DMS 273 (cell line): ENCODE measurements around the gene SORCS3.
A peak's percentile ranks its signal among the peaks of the same experiment; 100 is the strongest.

Source experiments
- DNase-seq: peaks from one replicate; lab custom pipeline; 2025; ENCODE audit not compliant: unreplicated experiment; lab: John Stamatoyannopoulos, UW

SORCS3 gene

DNA sequence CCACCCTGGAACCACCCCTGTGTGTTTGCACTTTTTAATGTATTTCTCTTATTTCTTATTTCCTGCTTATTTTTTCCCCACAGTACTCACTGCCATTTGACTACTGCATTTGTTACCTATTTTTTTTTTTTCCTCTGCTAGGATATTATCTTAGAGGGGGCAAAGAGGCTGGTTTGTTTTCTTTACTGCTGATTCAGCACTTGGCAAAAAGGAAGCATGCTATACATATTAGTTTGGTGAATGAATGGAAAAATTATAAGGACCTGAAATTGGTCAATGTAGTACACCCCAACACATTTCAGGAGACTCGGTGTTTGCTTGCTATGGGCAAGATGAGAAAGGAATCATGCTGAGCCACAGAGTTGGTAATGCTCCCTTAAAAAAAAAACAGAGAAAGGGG lies 193.5 kb downstream of the SORCS3 start:
- DNase-seq, result no peak

DNA sequence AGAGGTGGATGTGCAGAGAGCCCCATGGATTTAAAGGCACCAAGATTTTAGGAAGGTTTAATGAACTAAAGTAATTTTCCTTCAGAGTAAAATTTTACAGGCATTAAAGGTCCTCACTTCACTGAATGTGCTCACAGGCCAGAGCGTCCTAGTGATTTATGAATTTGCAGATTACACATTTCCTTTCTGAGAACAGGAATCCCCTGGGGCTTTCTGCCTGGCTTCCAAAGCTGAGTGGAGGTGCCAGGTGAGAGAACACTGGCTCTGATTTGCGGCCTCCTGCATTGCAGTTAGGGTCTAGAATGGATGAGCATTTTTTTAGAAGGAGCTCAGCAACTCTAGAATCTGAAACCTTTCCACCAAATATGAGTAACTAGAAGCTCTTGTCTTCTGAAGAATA lies 194.3 kb downstream of the SORCS3 start:
- no peak for DNase-seq

DNA sequence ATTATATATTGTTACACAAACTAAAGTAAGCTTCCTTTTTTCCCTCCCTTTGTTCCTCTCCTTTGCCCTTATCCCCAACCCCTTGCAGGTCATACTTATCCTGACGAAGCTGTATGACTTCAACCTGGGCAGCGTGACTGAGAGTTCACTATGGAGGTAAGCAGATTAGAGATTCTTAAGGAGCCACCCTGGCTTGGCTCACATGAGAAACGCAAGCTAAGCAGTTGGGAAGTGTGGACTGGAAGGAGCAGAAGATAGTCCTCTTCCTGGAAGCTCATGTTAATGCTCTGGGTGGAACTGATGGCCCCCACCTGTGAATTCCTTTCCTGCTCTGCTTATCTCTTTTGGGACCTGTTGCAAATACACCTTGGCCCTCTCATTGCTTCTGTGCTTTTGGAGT lies 201.6 kb downstream of the SORCS3 start:
- no peak for DNase-seq

GRCh38 chr10:104844073-104844472 lies 203.0 kb downstream of the SORCS3 start:
- DNase-seq, result no peak

- no peak for DNase-seq
Measured at GRCh38 chr10:104850023-104850422, 208.9 kb downstream of the SORCS3 start.

DNA sequence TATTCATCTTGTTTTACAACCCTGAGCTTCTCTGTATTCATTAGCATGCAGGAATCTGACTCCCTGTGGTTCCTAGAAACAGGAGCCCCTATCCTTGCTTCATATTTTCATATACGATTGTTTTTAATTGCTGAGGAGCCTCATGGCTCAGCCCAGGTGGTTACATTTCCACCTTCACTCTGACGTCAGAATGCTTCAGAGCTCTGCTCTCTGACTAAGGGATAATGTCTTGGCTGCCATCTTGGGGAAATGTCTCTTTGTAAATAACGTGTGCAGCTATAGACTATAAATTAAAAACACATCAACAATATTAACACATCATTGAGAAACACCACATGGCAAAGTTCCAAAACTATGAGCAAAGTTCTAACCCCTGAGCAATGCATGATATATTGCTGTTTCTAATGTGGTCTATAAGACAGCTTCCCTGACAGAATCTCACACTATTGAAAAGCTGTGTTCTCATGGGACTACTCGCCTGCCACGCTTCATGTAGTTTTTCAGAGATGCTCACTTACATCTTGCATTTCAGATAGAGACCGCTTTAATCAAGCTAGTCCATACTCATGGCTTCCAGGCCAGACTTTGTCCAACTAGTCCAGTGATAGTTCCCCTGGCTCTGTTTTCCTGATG lies 227.0 kb downstream of the SORCS3 start:
- DNase-seq, result no peak

GRCh38 chr10:104872691-104873090 lies 231.6 kb downstream of the SORCS3 start:
- no peak for DNase-seq

DNA sequence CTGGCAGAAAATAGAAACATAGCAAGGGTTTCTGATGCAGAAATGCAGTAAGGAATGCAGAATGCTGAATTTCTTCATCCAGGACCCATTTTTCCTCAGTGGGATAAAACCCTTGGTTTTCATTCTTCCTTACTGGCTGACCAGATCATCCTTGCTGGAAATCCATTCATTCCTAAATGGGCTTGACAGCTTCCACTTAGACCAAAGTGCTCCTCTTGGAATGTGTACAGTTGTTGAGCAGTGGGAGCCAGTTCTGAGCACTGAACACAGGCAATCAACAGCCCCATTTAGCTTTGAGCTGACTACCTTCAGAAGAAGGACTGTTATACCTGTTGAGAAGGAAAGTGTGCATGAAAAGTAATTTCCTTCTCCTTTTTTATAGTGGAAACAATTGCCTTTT lies 232.1 kb downstream of the SORCS3 start:
- no peak for DNase-seq

- no peak for DNase-seq
Measured at GRCh38 chr10:104875561-104875960, 234.5 kb downstream of the SORCS3 start.

DNA sequence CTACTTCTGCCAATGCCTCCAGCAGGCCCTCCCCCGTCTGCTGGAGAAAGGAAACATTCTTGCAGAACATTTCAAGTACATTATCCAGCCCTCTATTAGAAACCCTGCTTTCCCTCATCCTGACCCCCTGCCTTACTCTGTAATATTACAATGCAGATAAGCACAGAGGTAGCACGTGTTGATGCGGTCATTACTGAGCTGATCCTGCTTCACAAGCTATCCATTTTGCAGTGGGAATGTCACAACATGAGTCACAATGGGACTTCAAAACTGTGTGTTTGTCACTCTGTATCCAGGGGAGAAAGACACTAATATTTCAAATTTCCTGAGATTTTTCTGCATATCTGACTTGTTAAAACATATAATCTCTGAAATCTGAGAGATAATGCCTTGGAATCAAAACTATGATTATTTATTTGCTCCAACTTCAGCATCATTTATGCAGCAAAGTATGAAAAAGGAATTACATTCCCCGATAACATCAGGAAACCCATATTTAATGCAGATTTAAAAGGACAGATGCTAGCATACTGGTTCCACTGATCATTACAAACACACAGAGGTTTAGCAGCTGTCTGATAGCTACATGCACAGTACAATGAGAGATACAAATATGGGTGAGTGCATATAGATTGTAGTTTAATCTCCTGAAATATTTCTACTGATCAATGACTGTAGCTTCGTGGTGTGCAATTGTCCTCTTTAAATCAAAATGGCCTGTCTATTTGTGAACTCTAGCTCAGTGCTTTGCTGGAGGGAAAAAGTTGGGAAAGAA lies 239.7 kb downstream of the SORCS3 start:
- DNase-seq, result no peak

DNA sequence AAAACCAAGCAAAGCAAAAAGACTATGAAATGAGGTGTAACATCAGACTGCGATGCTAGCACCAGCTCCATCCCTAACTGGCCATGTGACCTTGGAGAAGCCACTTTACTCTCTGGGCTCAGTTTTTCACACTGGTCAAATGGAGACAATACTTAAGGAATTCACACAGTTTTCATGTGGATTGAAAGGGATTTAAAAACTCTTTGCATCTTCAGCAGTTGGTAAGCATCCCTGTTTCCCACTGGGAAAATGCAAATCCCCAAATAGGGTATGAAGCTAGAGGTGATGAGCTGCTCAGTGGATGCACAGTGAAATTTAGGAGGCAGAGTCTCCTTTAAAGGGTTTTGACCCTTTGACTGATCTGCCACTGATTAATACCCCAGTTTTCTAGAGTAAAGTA lies 240.7 kb downstream of the SORCS3 start:
- DNase-seq, result no peak

GRCh38 chr10:104892879-104893617 lies 252.0 kb downstream of the SORCS3 start:
- DNase-seq, result no peak

- no peak for DNase-seq
Measured at GRCh38 chr10:104893701-104894100, 252.6 kb downstream of the SORCS3 start.

- peak; percentile 8 for DNase-seq
Measured at GRCh38 chr10:104894681-104895080, 253.6 kb downstream of the SORCS3 start.

DNA sequence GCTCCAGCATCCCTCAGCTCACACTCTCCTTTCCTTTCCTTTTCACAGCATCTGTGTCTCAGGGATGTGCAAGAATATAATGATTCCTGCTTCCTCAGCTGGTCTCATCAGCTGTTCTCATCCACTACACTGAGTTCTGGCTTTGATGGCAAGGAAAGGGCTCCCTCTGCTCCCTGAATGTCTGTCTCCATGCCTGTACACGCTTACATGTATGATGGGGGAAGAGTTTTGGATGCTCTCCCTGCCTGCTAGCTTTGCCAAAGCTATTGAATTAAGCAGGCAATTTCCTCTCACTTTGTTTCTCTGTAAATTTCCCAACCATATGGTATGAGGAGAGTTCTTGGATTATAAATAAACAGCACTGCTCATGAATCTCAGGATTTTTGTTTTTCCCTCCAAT lies 254.5 kb downstream of the SORCS3 start:
- DNase-seq, result peak; percentile 60

- DNase-seq, result peak; percentile 30
Measured at GRCh38 chr10:104895981-104896380, 254.9 kb downstream of the SORCS3 start.

DNA sequence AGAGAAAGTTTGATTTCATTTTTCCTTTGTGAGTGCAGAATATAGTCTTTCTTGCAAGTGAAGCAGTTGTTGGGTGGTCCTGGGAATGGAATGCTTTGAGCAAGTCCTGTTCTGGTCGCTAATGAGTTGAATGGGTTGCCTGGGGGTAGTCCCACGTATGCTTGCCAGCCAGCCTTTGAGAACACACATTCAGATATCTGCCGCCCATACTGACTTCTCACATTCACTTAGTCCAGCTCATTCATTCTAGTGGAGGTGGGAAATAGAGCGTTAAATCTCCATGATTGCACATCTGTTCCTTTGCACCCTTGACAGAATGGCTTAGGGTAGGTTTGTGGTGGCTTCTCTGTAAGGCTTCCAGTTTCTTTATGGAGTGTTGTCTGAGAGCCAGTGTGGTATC lies 256.6 kb downstream of the SORCS3 start:
- peak; percentile 22 for DNase-seq

- DNase-seq, result no peak
Measured at GRCh38 chr10:104899779-104900178, 258.7 kb downstream of the SORCS3 start.

DNA sequence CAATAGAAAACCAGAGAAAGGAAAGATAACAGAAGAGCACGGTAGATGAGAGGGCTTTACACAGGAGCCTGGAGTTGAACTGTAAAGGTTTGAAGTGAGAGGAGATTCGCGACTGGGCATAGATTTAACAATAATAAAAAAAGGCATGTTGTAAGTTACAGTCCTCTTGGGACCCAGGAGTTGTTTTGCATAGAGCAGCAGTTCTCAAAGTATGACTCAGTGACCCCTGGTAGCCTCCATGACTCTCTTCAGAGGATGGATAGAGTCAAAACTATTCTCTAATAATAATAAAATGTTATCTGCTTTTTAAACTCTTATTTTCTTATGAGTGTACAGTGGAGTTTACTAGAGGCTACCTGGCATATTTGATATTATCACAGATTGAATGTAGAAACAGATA lies 262.3 kb downstream of the SORCS3 start:
- DNase-seq, result no peak

DNA sequence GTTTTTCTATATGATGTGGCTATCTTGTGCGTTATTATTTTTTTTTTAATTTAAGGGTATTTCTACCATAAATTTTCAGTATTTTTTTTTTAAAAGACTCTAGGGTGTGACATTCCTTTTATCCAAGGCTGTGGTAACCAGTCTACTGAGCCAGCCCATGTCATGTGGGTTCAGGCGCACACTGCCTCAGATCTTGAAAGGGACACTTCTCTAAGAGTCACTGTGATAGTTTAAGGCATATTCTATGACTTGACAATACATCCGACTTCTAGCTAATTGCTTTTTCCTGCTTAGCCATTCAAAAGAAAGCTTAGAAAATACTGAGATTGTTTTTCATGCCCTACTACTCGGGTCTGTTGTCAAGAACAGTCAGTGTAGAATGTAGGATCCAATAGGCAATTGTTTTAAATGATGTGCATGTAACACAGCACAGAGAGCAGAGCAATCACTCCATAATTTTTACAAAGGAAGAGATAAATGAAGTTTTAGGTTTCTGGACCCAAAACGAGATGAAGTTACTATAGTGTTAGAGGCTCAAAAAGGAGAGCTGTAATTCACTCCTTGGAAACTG lies 263.7 kb downstream of the SORCS3 start:
- DNase-seq, result no peak

DNA sequence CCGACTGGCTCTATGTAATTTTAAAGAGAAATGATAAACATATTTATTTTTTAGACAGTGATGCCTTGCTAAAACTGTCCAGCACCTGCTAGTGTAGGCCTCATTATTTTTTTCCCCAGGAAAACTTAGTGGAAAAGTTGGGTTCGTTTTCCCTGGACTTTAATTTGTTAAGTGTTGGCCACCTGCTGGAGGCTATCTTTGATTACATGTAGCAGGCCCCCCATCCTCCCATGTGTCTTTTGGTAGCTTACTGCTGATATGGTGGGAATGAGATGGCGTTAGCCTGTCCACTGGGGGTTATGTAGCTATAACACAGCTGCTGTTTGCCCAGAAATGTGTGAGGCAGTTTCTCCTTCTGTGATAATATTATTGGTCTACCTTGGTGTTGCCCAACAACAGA lies 265.0 kb downstream of the SORCS3 start:
- DNase-seq, result peak; percentile 1

GRCh38 chr10:104907521-104907920 lies 266.4 kb downstream of the SORCS3 start:
- DNase-seq, result no peak
